Panc1 (cell line): ENCODE measurements around the gene NMB. TPM values are rescaled to one million over a fixed set of nuclear protein-coding genes. Genes with fewer than 3 reads are reported as not detected.

Experiments used
- ATAC-seq: fragments of 200-7000 bp; cut with Tn5 transposase; 2 replicates; pipeline ENCODE4 v1.9.1; 2020; ENCODE audit warnings: mild to moderate bottlenecking, moderate library complexity
- BruUV-seq: library from RNA; stranded (reverse); fragments of 400-500 nt; replicated peaks from 2 replicates; lab custom pipeline; 2021; lab: Mats Ljungman, UMichigan
- CTCF ChIA-PET: fragments of 300-600 bp; sonication (Branson Sonifier 250); formaldehyde crosslinking; loops from one replicate; lab custom pipeline; 2022; ENCODE audit warnings: antibody characterized with exemption; lab: Charles Lee
- POLR2A ChIA-PET: fragments of 300-600 bp; sonication (Branson Sonifier 250); formaldehyde crosslinking; loops from one replicate; lab custom pipeline; 2022; ENCODE audit warnings: antibody characterized with exemption; lab: Charles Lee
- DNase-seq: peaks from one replicate; pipeline ENCODE4 v3.0.0-alpha.2; 2010; ENCODE audit warnings: low read depth, low spot score
- H3K27ac ChIP-seq: 2 replicates; pipeline ENCODE4 v1.5.1; 2011; ENCODE audit warnings: mild to moderate bottlenecking, low read length, inconsistent platforms
- H3K27me3 ChIP-seq: fragments of 200-500 bp; sonication (Bioruptor generic); 2 replicates; pipeline ENCODE4 v1.6.0; 2014; ENCODE audit warnings: low read length, inconsistent platforms; ENCODE audit not compliant: control insufficient read depth, insufficient read depth
- H3K36me3 ChIP-seq: fragments of 200-500 bp; sonication (Bioruptor generic); 2 replicates; pipeline ENCODE4 v1.5.1; 2014; ENCODE audit warnings: inconsistent platforms, mild to moderate bottlenecking, low read length, moderate library complexity; ENCODE audit not compliant: control insufficient read depth, insufficient read depth
- H3K4me1 ChIP-seq: 2 replicates; pipeline ENCODE4 v1.5.1; 2011; ENCODE audit warnings: inconsistent platforms, mild to moderate bottlenecking, low read length, moderate library complexity; ENCODE audit not compliant: control insufficient read depth, insufficient read depth
- H3K4me3 ChIP-seq, 2 experiments: 2 replicates each; pipeline ENCODE4 v1.5.1; 2011 to 2012; ENCODE audit warnings: low read depth in 2 of 2, low read length in 2 of 2, mild to moderate bottlenecking in 2 of 2, inconsistent platforms in 1 of 2, moderate library complexity in 1 of 2
- H3K9me3 ChIP-seq: fragments of 200-500 bp; sonication (Bioruptor generic); 2 replicates; pipeline ENCODE4 v1.5.1; 2014; ENCODE audit warnings: low read depth, mild to moderate bottlenecking, inconsistent platforms, low read length, moderate library complexity; ENCODE audit not compliant: control insufficient read depth, insufficient read depth
- POLR2AphosphoS5 ChIP-seq: IDR thresholded peaks from 2 replicates; pipeline ENCODE4 v1.6.1; 2012; ENCODE audit warnings: mild to moderate bottlenecking, low read depth, low read length, moderate library complexity
- SIN3A ChIP-seq: IDR thresholded peaks from 2 replicates; pipeline ENCODE4 v1.6.1; 2012; ENCODE audit warnings: low read depth, mild to moderate bottlenecking, low read length, moderate library complexity, borderline replicate concordance; ENCODE audit not compliant: insufficient read depth
- TCF7L2 ChIP-seq: IDR thresholded peaks from 2 replicates; pipeline ENCODE4 v1.6.1; 2011; ENCODE audit warnings: mild to moderate bottlenecking, low read depth, low read length, inconsistent platforms
- in situ Hi-C: cut with HindIII; loops from 2 replicates; pipeline ENCODE4 v1.10.0; 2016; ENCODE audit warnings: low sequenced_read_pairs, low pct_unique_long_range_greater_than_20kb
- intact Hi-C: fragments of 100-400 bp; cut with micrococcal nuclease; formaldehyde crosslinking; loops from one replicate; pipeline ENCODE4 v1.10.0; 2022; ENCODE audit not compliant: unreplicated experiment
- total RNA-seq: library from RNA; stranded (reverse); gene quantifications from one replicate; pipeline ENCODE4 v1.2.1, GENCODE V29; 2021; ENCODE audit not compliant: unreplicated experiment
- TF ChIP-seq, protein P1 (sequence below): fragments of 450-650 bp; IDR thresholded peaks from 2 replicates; pipeline ENCODE4 v1.5.1; 2017; ENCODE audit warnings: mild to moderate bottlenecking
- TF ChIP-seq, protein P2 (sequence below), 2 experiments: IDR thresholded peaks; 2 replicates each; pipeline ENCODE4 v1.6.1; 2011 to 2012; ENCODE audit warnings: low read depth in 2 of 2, control low read depth in 1 of 2, low read length in 1 of 2, mild to moderate bottlenecking in 1 of 2, moderate library complexity in 1 of 2; ENCODE audit not compliant: insufficient read depth in 1 of 2

NMB gene
- total RNA-seq, 1 experiment from 2014 or later, result 9.5 TPM

DNA sequence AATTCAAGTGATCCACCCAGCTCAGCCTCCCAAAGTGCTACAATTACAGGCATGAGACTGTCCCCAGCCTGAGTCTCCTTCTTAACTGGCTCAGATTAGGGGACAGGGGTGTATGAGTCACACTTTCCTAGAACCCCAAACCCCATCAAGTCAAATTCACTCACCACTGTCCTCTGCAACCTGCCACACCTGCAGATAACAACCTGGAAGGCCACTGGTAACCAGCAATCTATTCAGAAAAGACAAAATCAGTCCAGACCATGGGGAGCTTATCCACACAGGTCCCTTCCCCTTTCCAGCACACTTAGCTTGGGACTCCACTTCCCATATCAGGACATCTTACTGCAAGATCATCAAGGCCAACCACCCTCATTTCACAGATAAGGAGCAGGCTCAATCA is 10.3 kb downstream of the NMB start:
- intact Hi-C loops, result no loop called here
- Histone ChIP-seq H3K9me3 (no peaks in the 10 kb centered on the region), H3K4me3 (no peak overlapping the region), H3K27ac (no peak overlapping the region), H3K27me3 (no peaks in the 10 kb centered on the region), H3K4me1 (no peaks in the 10 kb centered on the region; the same call in 1 of the 2 replicates), H3K36me3 (peaks cover 4% of the 10 kb centered on the region)
- in situ Hi-C loops, result no loop called here
- no peak for ATAC-seq
- no TSS peak for BruUV-seq
- ChIA-PET CTCF (no interaction called here), POLR2A (interaction anchor here (0.5 kb wide), 1 partner anchor 85 kb away, joined by 5 read pairs; no protein-coding TSS in a partner anchor)
- no peak for DNase-seq
- TF ChIP-seq TCF7L2 (no peak), POLR2AphosphoS5 (no peak), SIN3A (no peak)
- TF ChIP-seq, protein P1, sequence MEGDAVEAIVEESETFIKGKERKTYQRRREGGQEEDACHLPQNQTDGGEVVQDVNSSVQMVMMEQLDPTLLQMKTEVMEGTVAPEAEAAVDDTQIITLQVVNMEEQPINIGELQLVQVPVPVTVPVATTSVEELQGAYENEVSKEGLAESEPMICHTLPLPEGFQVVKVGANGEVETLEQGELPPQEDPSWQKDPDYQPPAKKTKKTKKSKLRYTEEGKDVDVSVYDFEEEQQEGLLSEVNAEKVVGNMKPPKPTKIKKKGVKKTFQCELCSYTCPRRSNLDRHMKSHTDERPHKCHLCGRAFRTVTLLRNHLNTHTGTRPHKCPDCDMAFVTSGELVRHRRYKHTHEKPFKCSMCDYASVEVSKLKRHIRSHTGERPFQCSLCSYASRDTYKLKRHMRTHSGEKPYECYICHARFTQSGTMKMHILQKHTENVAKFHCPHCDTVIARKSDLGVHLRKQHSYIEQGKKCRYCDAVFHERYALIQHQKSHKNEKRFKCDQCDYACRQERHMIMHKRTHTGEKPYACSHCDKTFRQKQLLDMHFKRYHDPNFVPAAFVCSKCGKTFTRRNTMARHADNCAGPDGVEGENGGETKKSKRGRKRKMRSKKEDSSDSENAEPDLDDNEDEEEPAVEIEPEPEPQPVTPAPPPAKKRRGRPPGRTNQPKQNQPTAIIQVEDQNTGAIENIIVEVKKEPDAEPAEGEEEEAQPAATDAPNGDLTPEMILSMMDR, result no peak
- TF ChIP-seq, protein P2, sequence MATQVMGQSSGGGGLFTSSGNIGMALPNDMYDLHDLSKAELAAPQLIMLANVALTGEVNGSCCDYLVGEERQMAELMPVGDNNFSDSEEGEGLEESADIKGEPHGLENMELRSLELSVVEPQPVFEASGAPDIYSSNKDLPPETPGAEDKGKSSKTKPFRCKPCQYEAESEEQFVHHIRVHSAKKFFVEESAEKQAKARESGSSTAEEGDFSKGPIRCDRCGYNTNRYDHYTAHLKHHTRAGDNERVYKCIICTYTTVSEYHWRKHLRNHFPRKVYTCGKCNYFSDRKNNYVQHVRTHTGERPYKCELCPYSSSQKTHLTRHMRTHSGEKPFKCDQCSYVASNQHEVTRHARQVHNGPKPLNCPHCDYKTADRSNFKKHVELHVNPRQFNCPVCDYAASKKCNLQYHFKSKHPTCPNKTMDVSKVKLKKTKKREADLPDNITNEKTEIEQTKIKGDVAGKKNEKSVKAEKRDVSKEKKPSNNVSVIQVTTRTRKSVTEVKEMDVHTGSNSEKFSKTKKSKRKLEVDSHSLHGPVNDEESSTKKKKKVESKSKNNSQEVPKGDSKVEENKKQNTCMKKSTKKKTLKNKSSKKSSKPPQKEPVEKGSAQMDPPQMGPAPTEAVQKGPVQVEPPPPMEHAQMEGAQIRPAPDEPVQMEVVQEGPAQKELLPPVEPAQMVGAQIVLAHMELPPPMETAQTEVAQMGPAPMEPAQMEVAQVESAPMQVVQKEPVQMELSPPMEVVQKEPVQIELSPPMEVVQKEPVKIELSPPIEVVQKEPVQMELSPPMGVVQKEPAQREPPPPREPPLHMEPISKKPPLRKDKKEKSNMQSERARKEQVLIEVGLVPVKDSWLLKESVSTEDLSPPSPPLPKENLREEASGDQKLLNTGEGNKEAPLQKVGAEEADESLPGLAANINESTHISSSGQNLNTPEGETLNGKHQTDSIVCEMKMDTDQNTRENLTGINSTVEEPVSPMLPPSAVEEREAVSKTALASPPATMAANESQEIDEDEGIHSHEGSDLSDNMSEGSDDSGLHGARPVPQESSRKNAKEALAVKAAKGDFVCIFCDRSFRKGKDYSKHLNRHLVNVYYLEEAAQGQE (IDR thresholded peaks at IDR 0.05; ENCODE audit: insufficient read depth in 1 of 2, low read depth in 2 of 2, low read length in 1 of 2), result no peak

DNA sequence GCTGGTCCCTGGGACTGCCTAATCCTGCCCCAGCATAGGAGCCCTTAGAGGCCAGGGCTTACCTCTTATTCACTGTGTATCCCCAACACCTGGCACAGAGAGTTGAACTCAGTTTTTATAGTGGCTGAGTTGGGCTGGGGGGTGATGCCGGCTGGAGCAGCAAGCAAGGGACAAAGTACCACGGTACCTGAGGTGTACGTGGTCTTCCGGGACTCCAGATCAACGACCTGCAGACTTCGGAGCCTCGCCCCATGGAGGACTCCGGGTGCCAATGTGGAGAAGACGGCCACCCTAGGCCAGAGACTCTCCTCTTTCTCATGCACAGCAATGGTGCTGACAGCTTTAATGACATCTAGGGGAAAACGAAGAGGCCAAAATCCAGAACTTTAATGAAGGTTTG is 12.0 kb downstream of the NMB start:
- in situ Hi-C loops (no loop called here), intact Hi-C loops (no loop called here)
- H3K27me3 ChIP-seq, result no peaks in the 10 kb centered on the region
- no peak for ATAC-seq
- peaks cover 4% of the 10 kb centered on the region for H3K36me3 ChIP-seq
- H3K4me3 ChIP-seq, result no peak overlapping the region
- BruUV-seq, result TSS peak; percentile 34
- TF ChIP-seq POLR2AphosphoS5 (no peak), SIN3A (no peak), TCF7L2 (no peak)
- TF ChIP-seq, protein P1, result no peak
- TF ChIP-seq, protein P2 (IDR thresholded peaks at IDR 0.05; ENCODE audit: insufficient read depth in 1 of 2, low read depth in 2 of 2, low read length in 1 of 2), result no peak
- H3K4me1 ChIP-seq, result no peaks in the 10 kb centered on the region
- ChIA-PET POLR2A (no interaction called here), CTCF (no interaction called here)
- H3K9me3 ChIP-seq, result no peaks in the 10 kb centered on the region
- DNase-seq, result no peak
- H3K27ac ChIP-seq, result no peak overlapping the region
